Esophagus muscularis mucosa (tissue), 4 donors: Measurements from ENCODE around the gene GPRIN2. TPM values are rescaled to one million over a fixed set of nuclear protein-coding genes. Genes with fewer than 3 reads are reported as not detected.
"Not testable (repeated sequence)": the region's sequence is repeated elsewhere in the genome, so short reads cannot be mapped to it uniquely, and the experiment has no call there.

Source experiments
- DNase-seq: peaks from one replicate; pipeline ENCODE4 v3.0.0-alpha.2; 2017; ENCODE audit errors: extremely low spot score
- H3K27ac ChIP-seq, 4 donors: fragments of 200-600 bp; sonication (generic); replicated peaks in 1 of 4; 1 replicate in 3 of 4; 2 replicates in 1 of 4; pipeline ENCODE4 v1.5.1; 2016 to 2019; ENCODE audit warnings: mild to moderate bottlenecking in 1 of 4
- H3K27me3 ChIP-seq, 4 donors: fragments of 200-600 bp; sonication (generic); one replicate each; pipeline versions ENCODE4 v1.5.1 to v1.6.0; 2016 to 2019
- H3K36me3 ChIP-seq, 4 donors: fragments of 200-600 bp; sonication (generic); one replicate each; pipeline ENCODE4 v1.5.1; 2016 to 2019
- H3K4me1 ChIP-seq, 4 donors: fragments of 200-600 bp; sonication (generic); one replicate each; pipeline ENCODE4 v1.5.1; 2016 to 2019
- H3K4me3 ChIP-seq, 4 donors: fragments of 200-600 bp; sonication (generic); 1 replicate in 2 of 4; 2 replicates in 2 of 4; pipeline ENCODE4 v1.5.1; 2016 to 2019; ENCODE audit warnings: mild to moderate bottlenecking in 4 of 4, moderate library complexity in 1 of 4
- H3K9me3 ChIP-seq, 4 donors: fragments of 200-600 bp; sonication (generic); 1 replicate in 3 of 4; 2 replicates in 1 of 4; pipeline ENCODE4 v1.5.1; 2016 to 2019
- EP300 ChIP-seq: sonication (generic); formaldehyde crosslinking; IDR thresholded peaks from one replicate; pipeline ENCODE4 v1.6.1; 2017; ENCODE audit warnings: antibody characterized with exemption
- POLR2A ChIP-seq: fragments of 450-650 bp; IDR thresholded peaks from one replicate; pipeline ENCODE4 v1.6.1; 2017; ENCODE audit warnings: antibody characterized with exemption, moderate library complexity, mild to moderate bottlenecking, low read depth
- POLR2AphosphoS5 ChIP-seq, 2 donors: sonication (generic); formaldehyde crosslinking; IDR thresholded peaks; one replicate each; pipeline ENCODE4 v1.6.1; 2017; ENCODE audit warnings: antibody characterized with exemption in 2 of 2
- WGBS: methylation state at CpG from one replicate; pipeline ENCODE4 v1.1.5; 2018; 5-methylcytosine and 5-hydroxymethylcytosine counted together
- intact Hi-C: fragments of 100-400 bp; cut with DNase I; formaldehyde crosslinking; loops from one replicate; pipeline ENCODE4 v1.15.1; 2023
- total RNA-seq, 4 donors: library from RNA; depleted of rRNA; stranded (reverse); fragments of >200 nt; gene quantifications; one replicate each; pipeline versions ENCODE4 v1.1.0 to v1.2.1, GENCODE V29; 2016
- TF ChIP-seq, protein P1 (sequence below), 3 experiments: fragments of 200-600 bp in 2 of 3; fragments of 450-650 bp in 1 of 3; sonication (generic) in 2 of 3; IDR thresholded peaks; one replicate each; pipeline ENCODE4 v1.5.1; 2017 to 2019; ENCODE audit warnings: antibody characterized with exemption in 3 of 3, mild to moderate bottlenecking in 2 of 3, moderate library complexity in 1 of 3

Gene GPRIN2
- total RNA-seq, 4 donors from 2014 or later, result 1.3 to 2.2 TPM; not detected in 2

DNA sequence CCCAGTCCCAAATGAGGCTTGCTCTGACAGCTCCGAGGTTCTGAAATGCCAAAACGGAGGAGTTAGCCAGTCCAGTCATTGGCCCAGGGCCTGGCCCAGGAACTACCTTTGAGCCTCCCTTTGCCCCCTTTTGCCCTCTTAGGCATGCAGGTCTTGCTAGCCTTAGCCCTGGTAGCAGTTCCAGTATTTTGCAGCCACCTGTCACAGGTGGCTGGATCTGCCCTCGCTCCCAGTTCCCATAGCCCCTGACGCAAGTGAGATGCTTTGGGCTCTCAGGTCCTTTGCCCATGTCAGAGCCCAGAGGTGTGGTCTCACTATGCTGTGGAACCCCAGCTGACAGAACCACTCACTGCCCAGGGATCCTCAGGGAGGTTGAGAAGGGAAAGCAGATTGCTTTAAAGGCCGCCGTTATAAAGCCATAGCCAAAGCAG, 42.0 kb downstream of the GPRIN2 start:
- TF ChIP-seq EP300, result no peak
- TF ChIP-seq, protein P1, sequence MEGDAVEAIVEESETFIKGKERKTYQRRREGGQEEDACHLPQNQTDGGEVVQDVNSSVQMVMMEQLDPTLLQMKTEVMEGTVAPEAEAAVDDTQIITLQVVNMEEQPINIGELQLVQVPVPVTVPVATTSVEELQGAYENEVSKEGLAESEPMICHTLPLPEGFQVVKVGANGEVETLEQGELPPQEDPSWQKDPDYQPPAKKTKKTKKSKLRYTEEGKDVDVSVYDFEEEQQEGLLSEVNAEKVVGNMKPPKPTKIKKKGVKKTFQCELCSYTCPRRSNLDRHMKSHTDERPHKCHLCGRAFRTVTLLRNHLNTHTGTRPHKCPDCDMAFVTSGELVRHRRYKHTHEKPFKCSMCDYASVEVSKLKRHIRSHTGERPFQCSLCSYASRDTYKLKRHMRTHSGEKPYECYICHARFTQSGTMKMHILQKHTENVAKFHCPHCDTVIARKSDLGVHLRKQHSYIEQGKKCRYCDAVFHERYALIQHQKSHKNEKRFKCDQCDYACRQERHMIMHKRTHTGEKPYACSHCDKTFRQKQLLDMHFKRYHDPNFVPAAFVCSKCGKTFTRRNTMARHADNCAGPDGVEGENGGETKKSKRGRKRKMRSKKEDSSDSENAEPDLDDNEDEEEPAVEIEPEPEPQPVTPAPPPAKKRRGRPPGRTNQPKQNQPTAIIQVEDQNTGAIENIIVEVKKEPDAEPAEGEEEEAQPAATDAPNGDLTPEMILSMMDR (IDR thresholded peaks at IDR 0.05), result no peak
- TF ChIP-seq POLR2A, result no peak
- TF ChIP-seq POLR2AphosphoS5 (IDR thresholded peaks at IDR 0.05), result no peak
- Histone ChIP-seq H3K36me3 (no peaks in the 10 kb centered on the region), H3K27ac (no peak overlapping the region), H3K27me3 (no peaks in the 10 kb centered on the region), H3K4me1 (peaks cover 0 to 12% (median 11%) of the 10 kb centered on the region in 4 donors), H3K4me3 (no peak overlapping the region), H3K9me3 (no peaks in the 10 kb centered on the region)
- WGBS, result 74% methylated on average over 6 of the region's 6 CpGs
- no peak for DNase-seq
- intact Hi-C loops, result no loop called here

DNA sequence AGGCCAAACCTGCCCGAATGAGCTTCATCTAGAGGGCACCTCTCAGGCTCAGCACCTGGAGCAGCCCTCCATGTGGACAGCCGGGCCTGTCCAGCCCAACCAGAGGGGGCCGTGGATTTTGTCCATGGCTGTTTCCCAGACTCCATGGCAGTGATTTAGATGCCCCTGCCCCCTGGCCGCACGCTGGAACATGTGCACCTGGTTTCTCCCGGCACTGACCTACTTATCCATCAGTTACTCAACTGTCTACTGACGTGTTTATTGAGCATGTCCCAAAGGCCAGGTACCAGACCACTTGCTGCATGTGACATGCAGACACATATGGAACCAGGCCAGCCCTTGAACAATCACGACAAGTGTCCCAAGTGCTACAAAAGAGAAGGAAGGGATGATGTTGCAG, 43.1 kb downstream of the GPRIN2 start:
- H3K9me3 ChIP-seq, H3K27ac ChIP-seq, H3K36me3 ChIP-seq, intact Hi-C loops, DNase-seq, H3K4me3 ChIP-seq, H3K27me3 ChIP-seq: not testable (repeated sequence)
- peaks cover 0 to 12% (median 11%) of the 10 kb centered on the region in 4 donors for H3K4me1 ChIP-seq
- WGBS, result no CpG with 5 or more reads among the region's 8 CpGs

DNA sequence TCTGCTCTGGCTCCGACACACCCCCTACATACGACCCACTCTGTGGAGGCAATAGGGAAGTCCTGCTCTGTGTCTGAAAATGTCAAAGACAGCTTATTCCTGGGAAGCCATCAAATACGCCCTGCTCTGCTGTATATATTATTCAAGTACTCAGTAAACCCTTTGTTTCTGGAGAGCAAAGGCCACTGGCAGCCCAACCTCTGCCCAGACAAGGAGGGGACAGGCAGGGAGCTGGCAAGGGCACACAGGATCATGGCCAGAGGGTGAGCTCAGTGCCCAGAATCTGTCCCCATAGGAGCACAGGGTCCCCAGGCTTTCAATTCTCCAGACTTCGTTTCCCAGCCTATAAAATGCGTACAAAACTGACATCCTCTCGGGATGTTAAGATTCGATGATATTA, 43.7 kb downstream of the GPRIN2 start:
- intact Hi-C loops, result not testable (repeated sequence)

DNA sequence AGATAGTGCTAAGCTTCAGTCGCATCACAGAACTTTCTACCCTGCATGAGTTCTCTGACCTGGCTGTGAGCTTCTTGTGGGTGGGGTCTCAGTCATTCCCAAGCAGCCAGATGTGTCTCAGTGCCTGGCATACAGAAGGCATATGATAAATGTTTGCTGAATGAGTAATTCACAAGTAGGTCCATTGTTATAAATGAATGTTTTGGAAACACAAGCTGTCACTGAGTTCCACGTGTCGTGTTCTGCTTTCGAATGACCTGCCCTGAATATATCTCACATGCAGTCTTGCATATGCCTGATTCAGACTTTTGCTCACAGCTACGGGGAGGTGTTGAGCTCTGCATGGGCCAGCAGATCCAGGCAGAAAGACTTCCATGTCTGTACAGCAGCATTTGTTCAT, 44.5 kb downstream of the GPRIN2 start:
- H3K9me3 ChIP-seq, H3K4me1 ChIP-seq, intact Hi-C loops, H3K4me3 ChIP-seq, H3K36me3 ChIP-seq, H3K27me3 ChIP-seq, H3K27ac ChIP-seq, DNase-seq: not testable (repeated sequence)
- no CpG with 5 or more reads among the region's 5 CpGs for WGBS

More for the DNA sequence above, 43.7 kb downstream of the GPRIN2 start:
- no CpG with 5 or more reads among the region's 7 CpGs for WGBS
- not testable (repeated sequence) for H3K9me3 ChIP-seq, H3K27me3 ChIP-seq, DNase-seq, H3K27ac ChIP-seq, H3K4me3 ChIP-seq, H3K36me3 ChIP-seq
- peaks cover 0 to 12% (median 11%) of the 10 kb centered on the region in 4 donors for H3K4me1 ChIP-seq

Other genes with a start within 250 kb of the GPRIN2 start
- under 1 TPM in 1 of 4 donors, not detected in 3; 0.50 TPM for gene ANXA8L1, start 180.9 kb downstream of the GPRIN2 start, total RNA-seq
- gene NPY4R, start 90.7 kb downstream of the GPRIN2 start, total RNA-seq, result not detected
- 1 to 10 TPM; 2.1 to 7.4 (median 5.4) TPM for gene SYT15, start 22.5 kb upstream of the GPRIN2 start, total RNA-seq